Activated T-cell treated with anti-CD3 and anti-CD28 coated beads, Interleukin-2, amount 50 U/mL, for 4 hours (primary cell): ENCODE results near the gene FTO. TPM values are rescaled to one million over a fixed set of nuclear protein-coding genes. Genes with fewer than 3 reads are reported as not detected.

Experiments used
- ATAC-seq, 2 donors: fragments of 200-7000 bp; cut with Tn5 transposase; one replicate each; pipeline ENCODE4 v1.10.0; 2021
- DNase-seq: peaks from one replicate; pipeline ENCODE4 v3.0.0-alpha.2; 2020
- H3K27me3 Mint-ChIP-seq: one replicate; pipeline ENCODE4 v1.8.0; 2021; ENCODE audit warnings: low read depth, mixed read lengths
- H3K36me3 Mint-ChIP-seq: one replicate; pipeline ENCODE4 v1.8.0; 2022; ENCODE audit warnings: mixed read lengths; ENCODE audit not compliant: insufficient read depth
- H3K4me1 Mint-ChIP-seq: one replicate; pipeline ENCODE4 v1.8.0; 2021; ENCODE audit warnings: low read depth, mixed read lengths
- H3K4me3 Mint-ChIP-seq: one replicate; pipeline ENCODE4 v1.8.0; 2021; ENCODE audit warnings: mild to moderate bottlenecking, moderate library complexity, mixed read lengths
- H3K9me3 Mint-ChIP-seq: one replicate; pipeline ENCODE4 v1.8.0; 2021; ENCODE audit warnings: mixed read lengths
- total RNA-seq, 3 donors: library from RNA; stranded (reverse); gene quantifications; one replicate each; pipeline ENCODE4 v1.2.1, GENCODE V29; 2021

The FTO gene
- total RNA-seq, 3 donors from 2014 or later = 41.3 to 47.8 (median 43.1) TPM

- ATAC-seq (no peak), DNase-seq (no peak)
- Mint-ChIP-seq H3K4me1 (no peaks in the 10 kb centered on the region), H3K4me3 (no peak overlapping the region), H3K9me3 (no peaks in the 10 kb centered on the region), H3K27me3 (no peaks in the 10 kb centered on the region), H3K36me3 (peaks cover 4% of the 10 kb centered on the region)
Observed at GRCh38 chr16:53989597-53989996, 285.6 kb downstream of the FTO start.

- Mint-ChIP-seq H3K36me3 (peaks cover 17% of the 10 kb centered on the region), H3K4me3 (no peak overlapping the region), H3K9me3 (no peaks in the 10 kb centered on the region), H3K4me1 (no peaks in the 10 kb centered on the region), H3K27me3 (no peaks in the 10 kb centered on the region)
- no peak for ATAC-seq
- DNase-seq = no peak
Observed at GRCh38 chr16:53991754-53992378, 287.9 kb downstream of the FTO start.

- DNase-seq (no peak), ATAC-seq (no peak)
- H3K9me3 Mint-ChIP-seq = no peaks in the 10 kb centered on the region
- no peaks in the 10 kb centered on the region for H3K27me3 Mint-ChIP-seq
- H3K4me1 Mint-ChIP-seq = no peaks in the 10 kb centered on the region
- peaks cover 17% of the 10 kb centered on the region for H3K36me3 Mint-ChIP-seq
- no peak overlapping the region for H3K4me3 Mint-ChIP-seq
Observed at GRCh38 chr16:53995378-53995777, 291.4 kb downstream of the FTO start.

DNA sequence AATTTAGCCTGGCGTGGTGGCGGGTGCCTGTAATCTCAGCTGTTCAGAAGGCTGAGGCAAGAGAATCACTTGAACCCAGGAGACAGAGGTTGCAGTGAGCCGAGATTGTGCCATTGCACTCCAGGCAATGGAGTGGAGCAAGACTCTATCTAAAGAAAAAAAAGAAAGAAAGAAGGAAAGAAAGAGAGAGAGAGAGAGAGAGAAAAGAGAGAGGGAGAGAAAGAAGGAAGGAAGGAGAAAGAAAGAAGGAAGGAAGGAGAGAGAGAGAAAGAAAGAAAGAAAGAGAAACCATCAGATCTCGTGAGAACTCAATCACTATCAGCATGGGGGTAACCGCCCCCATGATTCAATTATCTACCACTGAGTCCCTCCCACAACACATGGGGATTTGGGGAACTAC is 293.0 kb downstream of the FTO start:
- no peak overlapping the region for H3K4me3 Mint-ChIP-seq
- H3K27me3 Mint-ChIP-seq = no peaks in the 10 kb centered on the region
- no peaks in the 10 kb centered on the region for H3K9me3 Mint-ChIP-seq

GRCh38 chr16:53998024-53998810 is 294.3 kb downstream of the FTO start:
- H3K27me3 Mint-ChIP-seq = no peaks in the 10 kb centered on the region
- no peak overlapping the region for H3K4me3 Mint-ChIP-seq
- no peaks in the 10 kb centered on the region for H3K9me3 Mint-ChIP-seq
- no peaks in the 10 kb centered on the region for H3K4me1 Mint-ChIP-seq
- peaks cover 14% of the 10 kb centered on the region for H3K36me3 Mint-ChIP-seq
- no peak for DNase-seq
- ATAC-seq = no peak

More for the DNA sequence above, 293.0 kb downstream of the FTO start:
- ATAC-seq = no peak
- no peak for DNase-seq
- peaks cover 14% of the 10 kb centered on the region for H3K36me3 Mint-ChIP-seq
- H3K4me1 Mint-ChIP-seq = no peaks in the 10 kb centered on the region

- no peak for ATAC-seq
- H3K9me3 Mint-ChIP-seq = no peaks in the 10 kb centered on the region
Observed at GRCh38 chr16:53998966-53999522, 295.1 kb downstream of the FTO start.

DNA sequence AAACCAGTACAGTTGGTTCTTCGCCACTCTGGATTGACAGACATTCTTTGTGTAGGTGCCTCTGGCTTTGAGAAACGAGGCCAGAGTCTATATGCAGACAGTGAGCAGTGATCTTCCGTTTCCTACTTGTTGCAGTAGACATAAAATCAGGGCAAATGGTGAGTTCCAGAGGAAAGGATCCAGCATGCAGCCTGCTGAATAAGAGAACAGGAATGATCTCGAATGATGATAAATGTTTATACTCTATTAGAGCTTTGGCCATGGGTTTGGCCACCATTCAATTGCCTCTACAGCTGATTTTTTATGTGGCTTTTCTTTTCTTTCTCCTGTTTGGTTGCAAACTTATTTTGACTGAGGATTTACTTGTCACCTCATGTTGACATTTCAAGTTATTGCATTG is 295.9 kb downstream of the FTO start:
- no peak for ATAC-seq
- no peak for DNase-seq
- Mint-ChIP-seq H3K27me3 (no peaks in the 10 kb centered on the region), H3K4me3 (no peak overlapping the region), H3K9me3 (no peaks in the 10 kb centered on the region), H3K4me1 (no peaks in the 10 kb centered on the region), H3K36me3 (peaks cover 13% of the 10 kb centered on the region)

More at GRCh38 chr16:53998966-53999522, 295.1 kb downstream of the FTO start:
- Mint-ChIP-seq H3K27me3 (no peaks in the 10 kb centered on the region), H3K4me3 (no peak overlapping the region), H3K4me1 (no peaks in the 10 kb centered on the region), H3K36me3 (peaks cover 14% of the 10 kb centered on the region)
- DNase-seq = no peak

GRCh38 chr16:54000361-54000760 is 296.4 kb downstream of the FTO start:
- Mint-ChIP-seq H3K27me3 (no peaks in the 10 kb centered on the region), H3K9me3 (no peaks in the 10 kb centered on the region), H3K4me3 (no peak overlapping the region), H3K4me1 (no peaks in the 10 kb centered on the region), H3K36me3 (peaks cover 8% of the 10 kb centered on the region)
- ATAC-seq (no peak), DNase-seq (no peak)

GRCh38 chr16:54006693-54007092 is 302.7 kb downstream of the FTO start:
- Mint-ChIP-seq H3K9me3 (peaks cover under 1% of the 10 kb centered on the region), H3K4me1 (no peaks in the 10 kb centered on the region), H3K4me3 (no peak overlapping the region), H3K27me3 (no peaks in the 10 kb centered on the region), H3K36me3 (peaks cover 27% of the 10 kb centered on the region)
- DNase-seq = no peak
- ATAC-seq = no peak

- ATAC-seq = no peak
- Mint-ChIP-seq H3K4me3 (no peak overlapping the region), H3K4me1 (no peaks in the 10 kb centered on the region), H3K9me3 (peaks cover 6% of the 10 kb centered on the region), H3K27me3 (no peaks in the 10 kb centered on the region), H3K36me3 (peaks cover 34% of the 10 kb centered on the region)
- no peak for DNase-seq
Observed at GRCh38 chr16:54007504-54007903, 303.5 kb downstream of the FTO start.

- peaks cover 6% of the 10 kb centered on the region for H3K9me3 Mint-ChIP-seq
- peaks cover 36% of the 10 kb centered on the region for H3K36me3 Mint-ChIP-seq
- H3K4me1 Mint-ChIP-seq = no peaks in the 10 kb centered on the region
- no peaks in the 10 kb centered on the region for H3K27me3 Mint-ChIP-seq
- H3K4me3 Mint-ChIP-seq = no peak overlapping the region
- ATAC-seq (no peak), DNase-seq (no peak)
Observed at GRCh38 chr16:54009464-54010176, 305.7 kb downstream of the FTO start.

GRCh38 chr16:54015147-54015546 is 311.2 kb downstream of the FTO start:
- H3K9me3 Mint-ChIP-seq = peaks cover 11% of the 10 kb centered on the region
- H3K4me1 Mint-ChIP-seq = no peaks in the 10 kb centered on the region
- H3K27me3 Mint-ChIP-seq = no peaks in the 10 kb centered on the region
- no peak for ATAC-seq
- H3K36me3 Mint-ChIP-seq = peaks cover 26% of the 10 kb centered on the region
- H3K4me3 Mint-ChIP-seq = no peak overlapping the region
- no peak for DNase-seq

GRCh38 chr16:54022362-54022761 is 318.4 kb downstream of the FTO start:
- DNase-seq = no peak
- no peak for ATAC-seq
- H3K9me3 Mint-ChIP-seq = peaks cover 6% of the 10 kb centered on the region
- no peak overlapping the region for H3K4me3 Mint-ChIP-seq
- no peaks in the 10 kb centered on the region for H3K27me3 Mint-ChIP-seq
- peaks cover 28% of the 10 kb centered on the region for H3K36me3 Mint-ChIP-seq
- no peaks in the 10 kb centered on the region for H3K4me1 Mint-ChIP-seq

DNA sequence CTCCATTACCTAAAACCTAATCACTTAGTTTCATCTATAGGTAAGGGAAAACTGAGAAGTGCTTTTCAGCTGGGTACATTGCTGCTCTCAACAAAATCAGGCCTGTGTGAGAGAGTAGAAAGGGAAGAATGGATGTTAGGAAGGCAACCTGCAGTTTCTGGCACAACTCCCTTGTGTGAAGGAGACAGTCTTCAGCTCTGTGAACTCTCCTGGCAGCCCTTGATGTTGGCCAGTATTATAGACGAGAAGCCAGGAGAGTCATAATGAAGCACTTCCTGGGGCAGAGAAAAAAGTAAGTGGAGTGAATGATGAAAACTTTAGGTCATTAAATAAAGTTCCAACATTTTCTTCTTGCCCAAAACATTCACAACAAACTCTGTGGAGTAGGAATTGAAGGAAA is 322.5 kb downstream of the FTO start:
- peaks cover 16% of the 10 kb centered on the region for H3K9me3 Mint-ChIP-seq
- ATAC-seq = no peak
- H3K4me3 Mint-ChIP-seq = no peak overlapping the region
- DNase-seq = no peak
- peaks cover 47% of the 10 kb centered on the region for H3K36me3 Mint-ChIP-seq
- no peaks in the 10 kb centered on the region for H3K4me1 Mint-ChIP-seq
- no peaks in the 10 kb centered on the region for H3K27me3 Mint-ChIP-seq
